GM18517 (cell line): ENCODE results near the gene MS4A18.

ENCODE experiments used
- ATAC-seq: cut with Tn5 transposase; IDR thresholded peaks from one replicate; pipeline ENCODE4 v1.9.1; 2021; ENCODE audit warnings: mild to moderate bottlenecking, moderate library complexity; ENCODE audit not compliant: unreplicated experiment

MS4A18 gene

GRCh38 chr11:60764879-60765278 is 40.4 kb downstream of the MS4A18 start:
- ATAC-seq = peak; percentile 56

GRCh38 chr11:60765355-60765754 is 40.8 kb downstream of the MS4A18 start:
- peak; percentile 8 for ATAC-seq

- no peak for ATAC-seq
Observed at GRCh38 chr11:60766547-60766946, 42.0 kb downstream of the MS4A18 start.

GRCh38 chr11:60767388-60767811 is 42.9 kb downstream of the MS4A18 start:
- ATAC-seq = no peak

DNA sequence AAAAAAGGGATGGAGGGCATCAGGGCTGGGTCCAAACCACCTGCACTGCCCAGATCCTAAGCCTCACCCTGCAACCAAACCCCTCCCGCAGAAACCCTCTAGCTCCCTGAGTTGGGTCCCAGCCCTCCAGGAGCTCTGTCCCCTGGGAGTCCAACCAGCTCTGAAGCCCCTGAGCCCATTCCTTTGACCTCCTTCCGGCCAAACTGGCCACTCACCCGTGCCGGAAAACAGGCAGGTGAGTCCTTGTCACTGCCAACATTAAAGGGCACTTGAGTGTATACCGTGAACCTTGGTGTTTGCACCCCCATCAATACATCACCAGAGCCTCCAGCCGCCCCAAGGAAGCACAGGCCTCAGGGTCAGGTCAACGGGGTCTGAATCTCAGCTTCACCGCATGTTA is 43.7 kb downstream of the MS4A18 start:
- ATAC-seq = no peak

DNA sequence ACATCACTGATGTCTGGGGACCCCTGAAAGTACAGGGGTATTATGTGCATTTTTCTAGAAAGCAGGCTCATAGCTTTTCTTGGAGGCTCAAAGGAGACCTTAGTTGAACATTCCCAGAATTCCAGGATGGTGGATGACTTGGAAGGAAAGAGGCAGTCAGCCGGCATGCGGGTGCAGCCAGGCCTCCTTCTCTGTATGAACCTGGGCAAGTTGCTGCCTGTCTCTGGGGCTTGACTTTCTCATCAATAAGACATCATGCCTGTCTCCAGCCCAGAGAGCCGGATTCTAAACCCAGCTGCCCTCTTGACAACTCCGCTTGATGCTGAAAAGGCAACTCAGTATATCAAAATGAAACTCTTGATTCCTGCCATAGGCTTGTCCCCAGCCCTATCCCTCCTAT is 44.8 kb downstream of the MS4A18 start:
- no peak for ATAC-seq

DNA sequence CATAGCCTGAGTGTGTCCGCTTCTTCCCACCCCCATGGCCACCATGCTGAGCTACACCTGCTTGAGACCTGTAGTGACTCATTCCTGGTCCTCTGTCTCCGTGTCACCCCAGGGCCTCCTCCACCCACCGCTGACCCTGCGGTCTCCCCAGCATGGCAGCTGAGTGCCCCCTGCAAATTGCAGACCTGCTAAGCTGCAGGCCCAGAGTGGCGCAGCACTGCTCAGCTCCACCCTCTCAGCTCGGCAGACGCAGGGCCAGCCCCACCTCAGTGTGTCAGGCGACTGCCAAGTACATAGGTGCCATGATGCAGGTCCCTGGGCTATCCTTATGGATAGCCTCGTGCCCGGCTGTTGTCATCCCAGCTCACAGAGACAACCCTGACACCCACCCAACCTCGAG is 45.3 kb downstream of the MS4A18 start:
- ATAC-seq = no peak

GRCh38 chr11:60771146-60771545 is 46.6 kb downstream of the MS4A18 start:
- no peak for ATAC-seq

DNA sequence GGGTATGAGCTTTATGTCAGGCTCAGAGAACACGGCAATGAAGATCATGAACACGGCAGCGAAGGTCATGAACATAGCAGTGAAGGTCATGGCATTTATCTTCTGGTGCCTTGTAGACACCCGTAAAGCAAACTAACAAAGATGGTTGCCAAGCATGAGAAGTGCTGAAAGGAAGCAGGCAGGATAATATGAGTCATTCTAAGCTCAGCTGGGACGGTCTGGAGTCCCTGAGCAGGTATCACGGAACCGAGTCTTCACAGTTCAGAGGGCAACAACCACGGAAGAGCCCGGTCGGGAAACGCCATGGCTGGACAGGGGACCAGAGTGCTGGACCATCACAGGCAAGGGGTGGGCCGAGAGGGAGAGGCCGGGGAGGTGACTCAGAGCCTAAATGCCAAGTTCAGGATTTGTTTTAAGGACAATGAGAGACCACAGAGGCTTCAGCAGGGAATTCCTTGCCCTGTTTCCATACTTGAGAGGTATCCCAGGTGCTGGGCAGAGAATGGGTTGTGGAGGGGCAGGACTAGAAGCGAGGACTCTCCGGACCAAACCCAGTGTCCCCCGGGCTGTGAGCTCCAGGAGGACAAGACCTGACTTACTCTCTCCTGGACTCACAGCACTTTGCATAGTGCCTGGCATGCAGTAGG is 47.5 kb downstream of the MS4A18 start:
- no peak for ATAC-seq

DNA sequence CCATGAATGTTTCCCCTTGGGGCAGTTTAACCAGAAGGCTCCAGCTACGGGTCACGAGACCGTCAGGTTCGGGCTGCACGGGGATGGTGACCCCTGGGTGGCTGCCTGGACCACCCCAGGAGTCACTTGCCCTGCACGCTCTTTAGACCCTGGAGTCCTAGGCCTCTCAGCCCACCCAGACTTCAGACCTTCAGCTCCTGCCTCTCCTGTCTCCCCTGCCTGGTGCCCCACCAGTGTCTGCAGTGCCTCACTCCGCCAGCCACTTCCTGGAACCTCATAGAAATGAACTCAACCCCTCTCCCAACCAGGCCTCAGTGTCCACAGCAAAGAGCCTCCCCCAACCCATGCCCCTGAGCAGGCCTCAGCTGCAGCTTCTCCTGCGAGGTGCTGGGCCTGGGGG is 48.1 kb downstream of the MS4A18 start:
- ATAC-seq = no peak

DNA sequence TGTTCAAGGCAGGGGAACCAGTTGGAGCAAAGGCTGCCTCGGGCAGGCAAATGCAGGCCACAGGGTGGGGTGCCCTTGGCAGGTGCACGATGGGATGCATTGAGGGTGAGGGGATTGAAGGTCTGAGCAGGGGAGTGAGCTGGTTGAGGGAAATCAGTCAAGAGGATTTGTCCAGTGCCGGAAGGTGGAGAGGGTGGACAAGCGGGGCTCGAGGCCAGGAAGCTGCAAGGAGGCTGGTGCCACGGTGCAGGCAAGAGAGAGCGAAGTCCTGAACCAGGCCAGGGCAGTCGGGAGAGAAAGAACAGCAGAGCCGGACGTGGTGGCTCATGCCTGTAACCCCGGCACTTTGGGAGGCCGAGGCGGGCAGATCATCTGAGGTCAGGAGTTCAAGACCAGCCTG is 50.2 kb downstream of the MS4A18 start:
- no peak for ATAC-seq

DNA sequence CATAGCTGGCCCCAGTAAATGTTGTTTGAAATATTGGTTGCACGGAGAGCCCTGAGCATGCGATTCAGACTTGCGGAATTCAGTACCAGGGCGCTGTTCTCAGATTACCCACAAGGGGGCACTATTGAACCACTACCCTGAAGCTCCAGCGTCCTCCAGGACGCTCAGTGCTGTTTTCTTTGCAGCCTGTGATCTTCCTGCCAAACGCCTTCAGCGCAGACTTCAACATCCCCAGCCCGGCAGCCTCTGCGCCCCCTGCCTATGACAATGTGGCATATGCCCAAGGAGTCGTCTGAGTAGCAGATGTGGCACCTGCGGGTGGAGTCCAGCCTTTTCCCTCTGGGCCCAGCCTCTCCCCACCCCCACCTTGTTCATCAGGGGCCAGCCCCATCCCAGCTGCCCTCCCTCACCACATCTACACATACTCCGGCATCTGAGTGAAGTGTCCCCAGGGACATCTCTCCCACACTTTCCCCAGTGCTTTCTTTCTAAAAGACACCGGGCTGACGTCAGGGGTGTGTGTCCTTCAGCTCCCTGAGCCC is 51.0 kb downstream of the MS4A18 start:
- peak; percentile 83 for ATAC-seq

DNA sequence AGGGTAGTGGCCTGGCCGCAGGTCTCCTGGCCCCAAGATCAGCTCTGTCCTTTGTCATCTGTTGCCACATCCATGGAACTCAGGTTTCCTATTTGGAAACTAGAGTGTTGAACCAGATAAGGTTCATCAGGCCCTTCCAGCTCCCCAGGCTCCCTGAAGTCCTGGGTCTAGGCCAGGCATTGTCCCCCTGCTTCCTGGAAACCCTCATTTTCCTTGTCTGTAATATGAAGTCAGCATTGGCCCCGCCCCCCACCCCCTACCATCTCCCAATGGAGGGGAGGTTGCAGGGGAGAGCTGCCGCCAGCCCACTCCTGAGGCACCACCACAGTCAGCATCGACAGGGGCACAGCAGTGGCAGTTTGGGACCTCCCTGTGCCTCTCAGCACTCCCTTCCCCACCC is 51.6 kb downstream of the MS4A18 start:
- ATAC-seq = no peak

DNA sequence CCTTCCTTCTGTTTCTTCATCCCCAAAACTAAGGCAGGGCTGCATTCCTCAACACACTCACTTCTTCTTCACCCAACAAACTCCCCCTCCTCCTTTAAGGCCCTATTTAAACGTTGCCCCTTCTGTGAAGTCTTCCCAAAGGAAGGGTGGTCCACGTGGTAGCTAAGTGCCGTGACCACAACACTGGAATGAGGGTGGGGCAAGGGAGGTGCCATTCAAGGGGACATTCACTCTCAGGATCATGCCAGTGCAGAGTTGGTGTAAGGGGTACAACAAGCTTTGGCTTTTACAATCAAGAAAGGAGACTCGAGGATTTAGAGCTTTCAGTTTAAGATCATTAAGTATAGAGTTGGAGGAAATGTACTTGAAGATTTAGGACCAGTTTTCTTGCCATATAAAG is 52.6 kb downstream of the MS4A18 start:
- ATAC-seq = no peak

DNA sequence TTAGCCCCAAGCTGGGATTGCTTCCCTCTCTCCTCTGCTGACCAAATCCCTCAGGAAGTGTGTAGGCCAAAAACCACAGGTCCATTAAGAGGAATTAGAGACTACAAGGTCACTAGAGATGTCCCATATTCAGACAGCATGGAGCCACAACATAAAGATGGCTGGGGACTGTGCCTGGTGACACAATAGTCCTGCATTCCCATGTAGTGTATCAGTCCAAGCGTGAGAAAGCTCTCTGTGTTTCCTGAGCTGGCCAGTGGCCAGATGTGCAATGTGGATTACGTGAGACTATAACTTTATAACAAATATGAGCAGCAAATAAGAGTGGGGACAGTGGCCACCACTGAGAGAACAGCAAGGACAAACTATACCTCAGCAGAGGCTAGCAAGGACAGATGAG is 53.1 kb downstream of the MS4A18 start:
- no peak for ATAC-seq

DNA sequence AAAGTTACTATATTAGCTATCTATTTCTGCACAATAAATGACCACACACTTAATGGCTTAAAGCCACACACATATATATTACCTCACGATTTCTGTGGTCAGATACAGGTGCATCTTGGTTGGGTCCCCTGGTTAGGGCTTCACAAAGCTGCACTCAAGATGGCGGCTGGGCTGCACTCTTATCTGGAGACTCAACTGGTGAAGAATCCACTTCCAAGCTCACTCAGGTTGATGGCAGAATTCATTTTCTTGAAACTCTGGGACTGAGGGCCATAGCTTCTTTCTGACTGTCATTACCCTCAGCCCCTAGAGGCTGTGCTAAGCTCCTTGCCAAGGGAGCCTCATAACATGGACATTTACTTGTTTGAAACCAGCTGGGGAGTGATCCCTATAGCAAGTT is 55.5 kb downstream of the MS4A18 start:
- ATAC-seq = no peak

DNA sequence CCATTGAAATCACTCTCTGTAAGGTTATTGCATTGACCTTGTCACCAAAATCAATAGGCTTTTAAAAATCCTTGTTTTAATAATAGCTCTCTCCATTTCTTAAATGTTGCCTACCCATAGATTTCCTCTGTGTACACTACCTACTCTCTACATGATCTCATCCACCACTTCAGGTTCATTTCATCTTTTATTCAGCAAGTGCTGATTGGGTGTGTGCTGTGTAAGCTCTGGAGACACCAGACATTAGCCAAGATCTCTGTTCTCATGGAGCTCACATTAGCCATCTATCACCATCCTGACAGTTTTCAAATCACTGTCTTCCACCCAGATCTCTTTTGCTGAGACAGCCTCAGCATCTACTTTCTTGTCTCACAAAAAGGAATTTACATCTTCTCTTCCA is 56.3 kb downstream of the MS4A18 start:
- no peak for ATAC-seq

GRCh38 chr11:60781286-60781980 is 56.9 kb downstream of the MS4A18 start:
- no peak for ATAC-seq

DNA sequence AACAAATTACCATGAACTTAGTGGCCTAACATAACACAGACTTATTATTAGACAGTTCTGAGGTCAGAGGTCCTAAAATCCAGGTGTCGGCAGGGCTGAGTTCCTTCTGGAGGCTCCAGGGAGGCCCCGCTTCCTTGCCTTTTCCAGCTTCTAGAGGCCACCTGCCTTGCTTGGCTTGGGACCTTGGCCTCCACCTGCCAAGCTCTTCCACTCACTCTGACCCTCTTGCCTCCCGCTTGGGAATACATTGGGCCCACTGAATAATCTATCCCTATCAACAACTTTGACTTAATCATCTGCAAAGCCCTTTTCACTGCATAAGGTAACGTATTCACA is 57.4 kb downstream of the MS4A18 start:
- ATAC-seq = no peak

DNA sequence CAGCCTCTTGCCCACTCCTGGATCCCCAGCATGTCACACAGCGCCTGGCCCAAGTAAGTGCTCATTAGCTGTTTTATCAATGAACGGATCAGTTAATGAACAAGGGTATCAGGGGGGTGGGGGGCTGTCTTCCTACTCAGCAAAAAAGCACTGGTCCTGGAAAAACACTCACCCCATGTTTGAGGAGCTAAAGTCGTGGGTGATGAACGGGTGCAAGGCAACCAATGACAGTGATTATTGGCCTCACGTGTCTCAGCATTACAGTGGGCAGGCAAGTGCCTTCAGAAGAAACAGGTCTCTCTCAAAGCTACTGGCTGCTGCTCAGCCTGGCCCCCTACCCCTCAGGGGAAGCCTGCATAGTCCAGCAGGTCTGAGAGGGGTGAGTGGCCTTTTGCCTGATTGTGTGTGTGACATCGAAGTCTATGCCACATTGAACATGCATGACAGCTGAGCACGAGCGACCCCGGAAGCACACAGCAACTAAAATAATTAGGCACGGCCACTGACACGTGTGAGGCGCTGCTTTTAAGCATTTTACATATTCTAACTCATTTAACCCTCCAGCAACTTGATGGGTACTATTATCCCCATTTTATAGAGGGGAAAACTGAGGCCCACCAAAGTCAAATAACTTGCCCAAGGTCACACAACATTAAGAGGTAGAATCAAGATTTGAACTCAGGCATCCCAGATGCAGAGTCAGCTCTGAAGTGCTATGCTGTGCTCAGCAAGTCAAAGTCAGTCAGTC is 58.0 kb downstream of the MS4A18 start:
- no peak for ATAC-seq

- no peak for ATAC-seq
Observed at GRCh38 chr11:60783141-60783484, 58.6 kb downstream of the MS4A18 start.

DNA sequence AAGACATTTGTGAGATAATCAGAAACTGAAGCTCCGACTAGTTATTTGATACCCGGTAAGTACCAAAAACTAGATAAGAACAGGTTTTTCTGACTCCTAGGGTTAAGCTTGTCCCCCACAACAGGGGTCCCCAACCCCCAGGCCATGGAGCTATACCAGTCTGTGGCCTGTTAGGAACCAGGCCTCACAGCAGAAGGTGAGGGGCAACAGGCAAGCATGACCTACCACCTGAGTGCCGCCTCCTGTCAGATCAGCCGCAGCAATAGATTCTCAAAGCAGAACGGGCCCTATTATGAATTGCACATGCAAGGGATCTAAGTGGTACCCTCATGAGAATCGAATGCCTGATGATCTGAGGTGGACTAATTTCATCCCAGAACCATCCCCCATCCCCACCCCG is 59.4 kb downstream of the MS4A18 start:
- ATAC-seq = no peak
